Neutrophil (primary cell): ENCODE data around the gene VPS8.

Experiments used
- H3K27ac ChIP-seq: fragments of 200-600 bp; sonication (generic); 2 replicates; pipeline ENCODE4 v1.5.1; 2016; ENCODE audit warnings: mild to moderate bottlenecking, moderate library complexity
- H3K27me3 ChIP-seq: fragments of 200-600 bp; sonication (generic); 2 replicates; pipeline ENCODE4 v1.6.0; 2016; ENCODE audit warnings: mild to moderate bottlenecking
- H3K36me3 ChIP-seq: fragments of 200-600 bp; sonication (generic); 2 replicates; pipeline ENCODE4 v1.5.1; 2017
- H3K4me1 ChIP-seq, 2 experiments: fragments of 200-600 bp in 1 of 2; sonication (generic) in 1 of 2; 1 replicate in 1 of 2; 2 replicates in 1 of 2; pipeline versions ENCODE4 v1.5.1 to v1.6.1; 2013 to 2016; ENCODE audit warnings: low read depth in 1 of 2, low read length in 1 of 2, mild to moderate bottlenecking in 1 of 2, moderate library complexity in 1 of 2; ENCODE audit not compliant: control insufficient read depth in 1 of 2, insufficient read depth in 1 of 2
- H3K4me3 ChIP-seq, 2 experiments: fragments of 200-600 bp in 1 of 2; sonication (generic) in 1 of 2; 1 replicate in 1 of 2; 2 replicates in 1 of 2; pipeline ENCODE4 v1.5.1; 2013 to 2016; ENCODE audit warnings: low read depth in 1 of 2, low read length in 1 of 2, mild to moderate bottlenecking in 1 of 2, moderate library complexity in 1 of 2
- H3K9me3 ChIP-seq: fragments of 200-600 bp; sonication (generic); 2 replicates; pipeline ENCODE4 v1.5.1; 2016
- TF ChIP-seq, protein P1 (sequence below): fragments of 200-600 bp; sonication (generic); IDR thresholded peaks from 2 replicates; pipeline ENCODE4 v1.5.1; 2016; ENCODE audit warnings: antibody characterized with exemption

VPS8 gene

GRCh38 chr3:185079625-185080024 lies 267.7 kb downstream of the VPS8 start:
- Histone ChIP-seq H3K9me3 (no peaks in the 10 kb centered on the region), H3K36me3 (no peaks in the 10 kb centered on the region), H3K27ac (no peak overlapping the region), H3K4me3 (no peak overlapping the region), H3K4me1 (no peaks in the 10 kb centered on the region), H3K27me3 (no peaks in the 10 kb centered on the region)
- TF ChIP-seq, protein P1, sequence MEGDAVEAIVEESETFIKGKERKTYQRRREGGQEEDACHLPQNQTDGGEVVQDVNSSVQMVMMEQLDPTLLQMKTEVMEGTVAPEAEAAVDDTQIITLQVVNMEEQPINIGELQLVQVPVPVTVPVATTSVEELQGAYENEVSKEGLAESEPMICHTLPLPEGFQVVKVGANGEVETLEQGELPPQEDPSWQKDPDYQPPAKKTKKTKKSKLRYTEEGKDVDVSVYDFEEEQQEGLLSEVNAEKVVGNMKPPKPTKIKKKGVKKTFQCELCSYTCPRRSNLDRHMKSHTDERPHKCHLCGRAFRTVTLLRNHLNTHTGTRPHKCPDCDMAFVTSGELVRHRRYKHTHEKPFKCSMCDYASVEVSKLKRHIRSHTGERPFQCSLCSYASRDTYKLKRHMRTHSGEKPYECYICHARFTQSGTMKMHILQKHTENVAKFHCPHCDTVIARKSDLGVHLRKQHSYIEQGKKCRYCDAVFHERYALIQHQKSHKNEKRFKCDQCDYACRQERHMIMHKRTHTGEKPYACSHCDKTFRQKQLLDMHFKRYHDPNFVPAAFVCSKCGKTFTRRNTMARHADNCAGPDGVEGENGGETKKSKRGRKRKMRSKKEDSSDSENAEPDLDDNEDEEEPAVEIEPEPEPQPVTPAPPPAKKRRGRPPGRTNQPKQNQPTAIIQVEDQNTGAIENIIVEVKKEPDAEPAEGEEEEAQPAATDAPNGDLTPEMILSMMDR: no peak

- H3K27ac ChIP-seq: no peak overlapping the region
- TF ChIP-seq, protein P1: no peak
Measured at GRCh38 chr3:185081521-185081920, 269.6 kb downstream of the VPS8 start.

GRCh38 chr3:185082149-185082548 lies 270.2 kb downstream of the VPS8 start:
- Histone ChIP-seq H3K4me1 (no peaks in the 10 kb centered on the region), H3K36me3 (no peaks in the 10 kb centered on the region), H3K27ac (no peak overlapping the region), H3K9me3 (no peaks in the 10 kb centered on the region), H3K27me3 (peaks cover 6% of the 10 kb centered on the region), H3K4me3 (no peak overlapping the region)
- TF ChIP-seq, protein P1: no peak

More at GRCh38 chr3:185081521-185081920, 269.6 kb downstream of the VPS8 start:
- H3K4me3 ChIP-seq: no peak overlapping the region
- no peaks in the 10 kb centered on the region for H3K4me1 ChIP-seq
- no peaks in the 10 kb centered on the region for H3K9me3 ChIP-seq
- H3K36me3 ChIP-seq: no peaks in the 10 kb centered on the region
- peaks cover 6% of the 10 kb centered on the region for H3K27me3 ChIP-seq

GRCh38 chr3:185082829-185083228 lies 270.9 kb downstream of the VPS8 start:
- Histone ChIP-seq H3K27ac (no peak overlapping the region), H3K36me3 (no peaks in the 10 kb centered on the region), H3K4me3 (no peak overlapping the region), H3K27me3 (peaks cover 6% of the 10 kb centered on the region), H3K9me3 (no peaks in the 10 kb centered on the region), H3K4me1 (no peaks in the 10 kb centered on the region)
- TF ChIP-seq, protein P1: no peak

- Histone ChIP-seq H3K27ac (no peak overlapping the region), H3K4me3 (no peak overlapping the region)
- TF ChIP-seq, protein P1: no peak
Measured at GRCh38 chr3:185084402-185084801, 272.4 kb downstream of the VPS8 start.

GRCh38 chr3:185084901-185085300 lies 272.9 kb downstream of the VPS8 start:
- Histone ChIP-seq H3K36me3 (no peaks in the 10 kb centered on the region), H3K9me3 (no peaks in the 10 kb centered on the region), H3K4me3 (no peak overlapping the region), H3K27ac (no peak overlapping the region), H3K27me3 (peaks cover 6% of the 10 kb centered on the region), H3K4me1 (no peaks in the 10 kb centered on the region)
- TF ChIP-seq, protein P1: no peak

More at GRCh38 chr3:185084402-185084801, 272.4 kb downstream of the VPS8 start:
- no peaks in the 10 kb centered on the region for H3K36me3 ChIP-seq
- peaks cover 6% of the 10 kb centered on the region for H3K27me3 ChIP-seq
- no peaks in the 10 kb centered on the region for H3K4me1 ChIP-seq
- no peaks in the 10 kb centered on the region for H3K9me3 ChIP-seq
